HG02798 (cell line): ENCODE results near the gene MIPOL1.

ENCODE experiments used
- ATAC-seq: cut with Tn5 transposase; IDR thresholded peaks from one replicate; pipeline ENCODE4 v1.9.1; 2021; ENCODE audit warnings: mild to moderate bottlenecking; ENCODE audit not compliant: unreplicated experiment, poor library complexity

MIPOL1 gene

GRCh38 chr14:37571391-37571790 lies 373.7 kb downstream of the MIPOL1 start:
- no peak for ATAC-seq

- ATAC-seq = no peak
Observed at GRCh38 chr14:37573356-37573755, 375.6 kb downstream of the MIPOL1 start.

DNA sequence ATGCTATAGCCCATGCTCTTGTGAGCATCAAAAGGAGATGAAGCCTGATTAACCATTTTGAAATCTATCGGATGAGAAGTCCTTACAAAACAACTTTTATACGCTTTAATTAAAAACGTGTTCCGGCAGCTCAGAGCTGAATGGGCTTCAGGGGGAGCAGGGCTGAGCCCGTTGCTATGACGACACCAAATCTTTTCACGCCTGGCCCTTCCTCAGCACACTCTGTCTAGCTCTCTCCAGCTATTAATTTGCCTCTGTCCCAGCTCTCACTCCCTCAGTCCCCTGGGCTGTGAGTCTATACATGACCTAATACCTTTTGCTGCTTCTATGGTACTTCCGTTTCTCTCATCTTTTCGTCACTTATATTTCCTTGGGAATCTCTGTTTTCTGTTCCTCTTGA lies 381.5 kb downstream of the MIPOL1 start:
- ATAC-seq = no peak

- ATAC-seq = no peak
Observed at GRCh38 chr14:37580146-37580545, 382.4 kb downstream of the MIPOL1 start.

GRCh38 chr14:37583358-37584210 lies 385.8 kb downstream of the MIPOL1 start:
- no peak for ATAC-seq

DNA sequence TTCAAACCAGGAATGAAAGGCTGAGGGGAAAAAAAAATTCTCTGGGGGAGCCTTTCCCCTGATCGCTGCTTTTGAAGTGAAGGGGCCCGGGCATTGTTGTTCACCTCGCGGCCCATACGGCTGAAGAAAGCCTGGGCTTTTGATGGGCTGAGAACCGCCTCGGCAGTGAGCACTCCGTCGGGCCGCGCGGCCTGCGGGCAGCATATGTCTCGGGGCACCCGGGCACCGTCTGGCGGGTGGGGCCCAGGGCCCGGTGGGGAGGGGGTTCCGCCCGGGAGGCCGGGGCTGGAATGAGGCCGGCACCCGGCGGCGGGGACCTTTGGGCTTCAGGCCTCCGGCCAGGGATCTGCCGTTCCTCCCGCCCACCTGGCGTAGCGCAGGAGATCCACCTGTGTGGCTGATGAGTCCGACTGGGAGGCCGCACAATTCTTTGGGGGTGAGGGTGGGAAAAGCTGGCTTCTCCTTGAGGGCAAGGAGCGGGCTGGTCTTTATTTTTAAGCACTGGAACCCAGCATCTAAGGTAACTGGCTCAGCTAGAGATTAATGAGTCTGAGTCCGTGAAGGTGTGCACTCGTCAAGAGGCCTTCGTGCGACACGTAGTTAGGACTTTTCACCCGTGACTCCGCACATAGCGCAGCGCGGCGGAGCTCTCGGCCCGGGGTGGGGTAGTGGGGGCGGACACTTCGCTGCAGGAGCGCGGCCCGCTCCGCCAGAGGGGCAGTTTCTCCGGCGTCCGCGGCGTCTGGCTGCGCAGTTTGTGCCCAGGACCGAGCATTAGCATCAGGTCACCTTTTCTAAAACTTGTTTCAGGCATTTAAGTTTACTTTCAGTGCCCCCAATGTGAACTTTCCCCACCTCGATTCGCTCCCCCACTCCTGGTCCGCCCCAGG lies 386.7 kb downstream of the MIPOL1 start:
- ATAC-seq = no peak

DNA sequence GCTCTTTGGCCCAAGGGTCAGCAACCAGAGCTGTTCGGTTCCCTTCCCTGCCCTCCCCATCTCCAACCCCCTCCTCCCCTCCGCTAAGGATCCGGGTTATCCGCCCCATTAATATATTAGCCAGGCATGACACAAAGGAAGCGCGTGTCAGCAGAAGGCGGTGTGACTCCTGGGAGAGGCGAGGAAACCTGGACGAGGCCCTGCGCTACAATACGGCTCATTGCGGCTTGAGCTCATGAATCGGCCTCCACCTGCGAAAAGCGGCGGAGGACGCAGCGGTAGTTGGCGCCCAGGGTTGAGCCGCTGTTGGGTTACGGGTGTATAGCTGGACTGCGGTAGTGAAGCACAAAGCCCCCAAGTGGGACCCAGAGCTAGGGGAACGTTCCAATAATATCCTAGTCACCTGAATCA lies 387.4 kb downstream of the MIPOL1 start:
- ATAC-seq = no peak

GRCh38 chr14:37585971-37586796 lies 388.4 kb downstream of the MIPOL1 start:
- no peak for ATAC-seq

- no peak for ATAC-seq
Observed at GRCh38 chr14:37586797-37587130, 389.0 kb downstream of the MIPOL1 start.

DNA sequence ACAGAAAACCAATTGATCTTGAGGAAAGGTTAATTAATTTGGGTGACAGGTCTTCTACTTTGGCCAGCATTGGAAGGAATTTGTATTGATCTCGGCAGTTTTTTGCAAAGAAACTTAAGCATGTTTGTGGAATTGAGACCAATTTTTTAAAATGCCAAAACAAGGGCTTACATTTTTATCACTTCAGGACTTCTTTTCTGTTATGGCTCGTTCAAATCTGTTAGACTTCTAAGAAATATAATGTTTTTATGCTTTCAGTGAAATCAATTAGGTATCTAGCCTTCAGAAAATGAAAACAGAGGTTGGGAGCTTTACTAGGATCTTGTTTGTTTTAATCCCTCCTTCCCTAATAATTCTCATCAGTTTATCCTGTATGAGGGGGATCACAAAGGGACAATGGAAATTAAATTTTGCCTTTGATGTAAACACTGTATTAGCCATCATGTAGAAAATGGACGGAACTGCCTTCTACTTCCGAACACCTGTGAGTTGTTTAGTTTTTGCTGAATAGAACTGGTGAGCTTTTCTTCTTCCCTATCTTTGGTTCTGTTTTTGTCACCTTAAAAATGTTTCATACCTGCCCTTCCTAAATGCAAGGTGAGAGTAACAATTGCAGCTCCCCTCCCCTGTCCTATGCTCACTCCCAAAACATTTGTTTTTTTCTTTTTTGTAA lies 389.5 kb downstream of the MIPOL1 start:
- ATAC-seq = no peak

- no peak for ATAC-seq
Observed at GRCh38 chr14:37587881-37588666, 390.3 kb downstream of the MIPOL1 start.

DNA sequence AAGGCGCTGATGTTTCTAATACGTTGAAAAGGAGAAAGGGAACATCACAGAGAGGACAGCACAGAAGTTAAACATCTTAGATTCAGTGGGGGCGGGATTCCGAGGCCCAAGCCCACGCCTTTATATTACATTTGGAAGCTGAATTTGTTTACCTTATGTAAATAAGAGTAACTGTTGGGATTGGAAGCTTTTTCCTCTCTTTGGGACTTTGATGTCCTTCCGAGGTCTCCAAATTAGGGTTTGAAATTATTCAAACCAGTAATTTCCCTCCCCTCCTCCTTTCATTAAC lies 390.9 kb downstream of the MIPOL1 start:
- no peak for ATAC-seq

- no peak for ATAC-seq
Observed at GRCh38 chr14:37588956-37589714, 391.4 kb downstream of the MIPOL1 start.

DNA sequence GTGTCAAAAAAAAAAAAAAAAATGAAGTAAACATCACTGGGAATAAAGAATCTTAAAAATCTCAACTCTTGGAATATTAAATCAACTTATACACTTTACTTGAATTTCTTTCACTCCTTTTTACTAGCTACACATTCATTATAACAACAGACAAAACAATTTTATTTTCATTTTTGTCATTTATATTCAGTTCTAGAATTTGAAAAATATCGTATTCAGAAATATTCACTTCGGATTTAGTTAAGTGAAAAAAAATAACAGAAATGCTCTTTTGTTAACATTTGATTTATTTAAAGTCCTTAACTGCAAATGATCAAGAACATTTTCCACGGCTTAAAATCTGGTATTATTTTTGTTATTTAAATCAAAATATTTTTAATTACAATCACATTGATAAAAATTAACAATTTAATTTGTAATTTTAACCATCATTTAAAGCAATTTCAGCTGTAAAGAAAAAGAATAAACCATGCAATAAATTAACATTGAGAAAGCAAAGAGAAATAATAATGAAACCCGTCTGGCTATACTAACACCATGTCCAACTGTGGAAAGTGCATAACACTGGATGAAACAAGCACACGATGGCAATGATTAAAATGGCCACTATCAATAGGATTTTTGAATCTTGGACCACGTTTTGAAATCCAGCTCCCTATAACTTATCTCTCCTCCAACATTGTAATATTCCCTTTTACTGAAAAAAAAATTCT lies 392.1 kb downstream of the MIPOL1 start:
- no peak for ATAC-seq

- ATAC-seq = no peak
Observed at GRCh38 chr14:37590428-37591139, 392.8 kb downstream of the MIPOL1 start.

DNA sequence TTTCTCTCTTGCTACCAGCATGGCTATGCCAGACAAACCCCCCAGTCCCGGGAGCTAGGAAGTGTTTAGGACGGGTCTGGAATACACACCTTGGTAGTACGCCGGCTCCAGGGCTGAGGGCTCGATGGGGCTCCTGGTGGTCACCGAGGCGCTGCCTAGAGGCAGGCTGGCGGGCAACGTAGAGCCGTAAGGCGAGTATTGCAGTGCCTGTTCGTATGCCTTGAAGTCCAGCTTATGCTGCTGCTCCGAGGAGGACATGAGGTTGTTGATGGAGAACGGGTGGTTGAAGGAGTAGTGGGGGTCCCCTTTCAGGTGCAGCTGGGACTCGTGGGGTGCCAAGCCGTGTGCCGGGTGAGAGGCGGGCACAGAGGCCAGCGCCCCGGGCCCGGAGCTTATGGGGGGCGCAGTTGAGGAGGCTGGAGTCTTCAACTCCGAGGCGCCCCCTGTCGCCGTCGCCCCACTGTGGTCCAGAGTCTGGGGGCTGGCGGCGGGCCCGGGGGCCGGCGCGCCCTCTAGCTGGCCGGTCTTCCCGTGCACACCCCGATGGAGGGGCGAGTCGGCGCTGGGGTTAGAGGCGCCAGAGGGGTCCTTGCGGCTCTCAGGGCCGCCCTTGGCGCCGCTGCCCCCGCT lies 393.7 kb downstream of the MIPOL1 start:
- ATAC-seq = no peak

DNA sequence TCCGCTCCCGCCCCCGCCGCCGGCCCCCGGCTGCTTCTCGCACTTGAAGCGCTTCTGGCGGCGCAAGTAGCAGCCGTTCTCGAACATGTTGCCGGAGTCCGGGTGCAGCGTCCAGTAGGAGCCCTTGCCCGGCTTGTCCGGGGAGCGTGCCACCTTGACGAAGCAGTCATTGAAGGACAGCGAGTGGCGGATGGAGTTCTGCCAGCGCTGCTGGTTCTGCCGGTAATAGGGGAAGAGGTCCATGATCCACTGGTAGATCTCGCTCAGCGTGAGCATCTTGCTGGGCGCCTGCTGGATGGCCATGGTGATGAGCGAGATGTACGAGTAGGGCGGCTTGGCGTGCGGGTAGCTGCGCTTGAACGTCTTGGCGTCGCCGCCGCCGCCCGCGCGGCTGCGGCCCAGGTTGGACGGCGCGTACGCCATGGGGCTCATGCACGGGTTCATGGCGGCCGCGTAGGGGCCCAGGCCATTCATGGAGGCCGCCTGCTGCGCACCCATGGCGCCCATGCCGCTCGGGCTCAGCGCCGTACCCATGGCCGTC lies 394.3 kb downstream of the MIPOL1 start:
- no peak for ATAC-seq
